Lower leg skin (tissue), 4 donors: ENCODE data around the gene SLC1A1. TPM values are rescaled to one million over a fixed set of nuclear protein-coding genes. Genes with fewer than 3 reads are reported as not detected.
"Not testable (repeated sequence)": the region's sequence is repeated elsewhere in the genome, so short reads cannot be mapped to it uniquely, and the experiment has no call there.

ENCODE experiments used
- DNase-seq, 2 donors: peaks; one replicate each; pipeline ENCODE4 v3.0.0-alpha.2; 2019; ENCODE audit warnings: low spot score in 2 of 2
- H3K4me3 ChIP-seq: fragments of 200-600 bp; sonication (generic); 2 replicates; pipeline ENCODE4 v1.5.1; 2017; ENCODE audit warnings: mild to moderate bottlenecking, low read depth; ENCODE audit not compliant: poor library complexity, severe bottlenecking
- POLR2A ChIP-seq, 2 donors: fragments of 450-650 bp; IDR thresholded peaks; one replicate each; pipeline ENCODE4 v1.6.1; 2016 to 2017; ENCODE audit warnings: antibody characterized with exemption in 2 of 2, mild to moderate bottlenecking in 1 of 2, moderate library complexity in 1 of 2
- WGBS, 2 donors: methylation state at CpG; one replicate each; pipeline ENCODE4 v1.1.5; 2018; 5-methylcytosine and 5-hydroxymethylcytosine counted together
- intact Hi-C: fragments of 100-400 bp; cut with DNase I; formaldehyde crosslinking; loops from one replicate; pipeline ENCODE4 v1.15.0; 2023; ENCODE audit warnings: low total_unique reads
- total RNA-seq, 4 donors: library from RNA; depleted of rRNA; stranded (reverse); fragments of >200 nt; gene quantifications; one replicate each; pipeline ENCODE4 v1.1.0, GENCODE V29; 2016
- TF ChIP-seq, protein P1 (sequence below), 3 donors: fragments of 450-650 bp; IDR thresholded peaks; one replicate each; pipeline ENCODE4 v1.5.1; 2016; ENCODE audit warnings: antibody characterized with exemption in 3 of 3, mild to moderate bottlenecking in 3 of 3, moderate library complexity in 2 of 3

The SLC1A1 gene
- total RNA-seq, 4 donors from 2014 or later = 1.1 to 2.2 (median 2.0) TPM

DNA sequence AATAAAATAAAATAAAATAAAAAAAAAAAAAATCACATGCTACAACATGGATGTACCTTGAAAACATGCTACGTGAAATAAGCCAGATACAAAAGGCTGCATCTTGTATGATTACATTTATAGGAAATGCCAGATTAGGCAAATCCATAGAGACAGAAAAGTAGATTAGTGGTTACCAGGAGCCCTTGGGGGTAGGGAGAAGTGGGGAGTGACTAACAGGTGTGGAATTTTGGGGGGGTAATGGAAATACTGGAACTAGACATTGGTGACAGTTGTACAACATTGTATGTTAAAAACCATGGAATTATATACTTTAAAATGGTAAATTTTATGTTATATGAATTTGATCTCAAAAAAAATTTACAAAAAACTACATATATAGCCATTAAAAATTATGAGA lies 47.3 kb downstream of the SLC1A1 start:
- 88 to 100% methylated on average over 1 of the region's 1 CpG for WGBS, 2 donors
- H3K4me3 ChIP-seq = no peak overlapping the region
- no peak for DNase-seq
- intact Hi-C loops = no loop called here
- TF ChIP-seq POLR2A (IDR thresholded peaks at IDR 0.05) = no peak
- TF ChIP-seq, protein P1, sequence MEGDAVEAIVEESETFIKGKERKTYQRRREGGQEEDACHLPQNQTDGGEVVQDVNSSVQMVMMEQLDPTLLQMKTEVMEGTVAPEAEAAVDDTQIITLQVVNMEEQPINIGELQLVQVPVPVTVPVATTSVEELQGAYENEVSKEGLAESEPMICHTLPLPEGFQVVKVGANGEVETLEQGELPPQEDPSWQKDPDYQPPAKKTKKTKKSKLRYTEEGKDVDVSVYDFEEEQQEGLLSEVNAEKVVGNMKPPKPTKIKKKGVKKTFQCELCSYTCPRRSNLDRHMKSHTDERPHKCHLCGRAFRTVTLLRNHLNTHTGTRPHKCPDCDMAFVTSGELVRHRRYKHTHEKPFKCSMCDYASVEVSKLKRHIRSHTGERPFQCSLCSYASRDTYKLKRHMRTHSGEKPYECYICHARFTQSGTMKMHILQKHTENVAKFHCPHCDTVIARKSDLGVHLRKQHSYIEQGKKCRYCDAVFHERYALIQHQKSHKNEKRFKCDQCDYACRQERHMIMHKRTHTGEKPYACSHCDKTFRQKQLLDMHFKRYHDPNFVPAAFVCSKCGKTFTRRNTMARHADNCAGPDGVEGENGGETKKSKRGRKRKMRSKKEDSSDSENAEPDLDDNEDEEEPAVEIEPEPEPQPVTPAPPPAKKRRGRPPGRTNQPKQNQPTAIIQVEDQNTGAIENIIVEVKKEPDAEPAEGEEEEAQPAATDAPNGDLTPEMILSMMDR (IDR thresholded peaks at IDR 0.05) = no peak

DNA sequence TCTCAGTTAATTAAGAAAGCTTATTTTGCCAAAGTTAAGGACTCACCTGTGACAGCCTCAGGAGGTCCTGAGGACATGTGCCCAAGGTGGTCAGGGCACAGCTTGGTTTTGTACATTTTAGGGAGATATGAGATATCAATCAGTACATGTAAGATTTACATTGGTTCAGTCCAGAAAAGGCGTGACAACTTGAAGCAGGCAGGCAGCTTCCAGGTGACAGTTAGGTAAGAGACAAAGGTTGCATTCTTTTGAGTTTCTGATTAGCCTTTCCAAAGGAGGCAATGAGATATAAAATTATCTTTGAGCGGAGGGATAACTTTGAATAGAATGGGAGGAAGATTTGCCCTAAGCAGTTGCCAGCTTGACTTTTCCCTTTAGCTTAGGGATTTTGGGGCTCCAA lies 47.8 kb downstream of the SLC1A1 start:
- H3K4me3 ChIP-seq = no peak overlapping the region
- DNase-seq = no peak
- 75 to 83% methylated on average over 2 of the region's 2 CpGs for WGBS, 2 donors
- TF ChIP-seq, protein P1 (IDR thresholded peaks at IDR 0.05) = no peak
- no peak for TF ChIP-seq POLR2A (IDR thresholded peaks at IDR 0.05)
- intact Hi-C loops = no loop called here

DNA sequence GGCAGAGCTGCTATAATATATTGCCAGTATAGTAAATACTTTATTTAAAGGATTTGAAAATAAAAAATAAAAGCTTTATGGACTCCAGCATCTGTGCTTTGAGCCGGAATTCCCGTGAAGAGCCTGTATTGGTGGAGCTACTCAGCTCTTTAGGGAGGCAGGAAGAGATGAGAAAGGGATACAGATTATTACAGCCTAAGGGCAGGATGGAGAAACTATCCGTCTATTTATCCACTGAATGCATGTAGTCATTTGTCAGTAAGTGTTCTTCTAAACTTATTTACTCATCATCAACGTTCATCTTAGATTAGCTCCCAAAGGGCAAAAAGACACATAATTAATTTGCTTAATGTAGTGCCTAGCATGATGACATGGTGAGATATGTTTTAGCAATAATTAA lies 48.4 kb downstream of the SLC1A1 start:
- 46 to 57% methylated on average over 4 of the region's 4 CpGs for WGBS, 2 donors
- intact Hi-C loops = no loop called here
- TF ChIP-seq, protein P1 (IDR thresholded peaks at IDR 0.05) = no peak
- TF ChIP-seq POLR2A (IDR thresholded peaks at IDR 0.05) = no peak
- DNase-seq = no peak
- no peak overlapping the region for H3K4me3 ChIP-seq

GRCh38 chr9:4540425-4540824 lies 50.2 kb downstream of the SLC1A1 start:
- TF ChIP-seq, protein P1 (IDR thresholded peaks at IDR 0.05) = no peak
- no peak for TF ChIP-seq POLR2A (IDR thresholded peaks at IDR 0.05)
- no peak overlapping the region for H3K4me3 ChIP-seq
- no peak for DNase-seq
- 93 to 95% methylated on average over 8 of the region's 8 CpGs for WGBS, 2 donors
- intact Hi-C loops = no loop called here

DNA sequence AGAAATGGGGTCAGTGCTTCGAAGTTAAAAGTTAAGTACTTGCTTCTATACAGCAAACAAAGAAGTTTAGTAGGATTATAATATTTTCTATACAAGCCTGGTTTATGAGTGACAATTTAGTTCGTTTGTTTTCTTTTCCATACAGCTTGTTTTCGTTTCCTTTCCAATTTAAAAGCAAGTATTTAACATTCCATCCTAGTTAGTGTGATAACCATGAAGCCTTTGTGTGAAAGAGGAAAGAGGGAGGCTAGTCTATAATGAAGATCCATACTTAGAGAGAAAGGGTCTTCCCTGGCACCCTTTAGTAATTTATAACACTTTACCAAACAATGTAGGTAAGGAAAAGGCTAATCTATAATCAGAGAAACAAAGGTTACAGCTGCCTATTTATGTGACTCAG lies 51.0 kb downstream of the SLC1A1 start:
- no peak for TF ChIP-seq POLR2A (IDR thresholded peaks at IDR 0.05)
- TF ChIP-seq, protein P1 (IDR thresholded peaks at IDR 0.05) = no peak
- 55 to 84% methylated on average over 3 of the region's 3 CpGs for WGBS, 2 donors
- no peak for DNase-seq
- intact Hi-C loops = no loop called here
- H3K4me3 ChIP-seq = no peak overlapping the region

DNA sequence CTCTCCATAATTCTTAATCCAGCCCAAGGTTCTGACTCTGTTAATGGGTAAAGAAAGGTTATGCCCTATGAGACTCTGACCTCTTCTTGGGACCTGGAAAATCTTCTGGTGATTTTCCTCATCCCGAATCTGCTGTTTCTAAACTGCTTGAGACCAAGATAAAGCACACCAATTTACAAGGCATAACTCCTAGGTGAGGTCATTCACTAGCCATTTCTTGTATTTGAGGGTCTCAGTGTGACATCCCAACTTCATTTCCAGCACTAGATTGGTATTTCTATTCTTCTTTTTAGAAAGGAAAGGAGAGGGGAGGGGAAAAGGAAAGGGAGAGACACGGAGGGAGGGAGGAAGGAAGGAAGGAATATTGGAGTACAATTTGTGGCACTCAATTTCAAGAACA lies 51.6 kb downstream of the SLC1A1 start:
- no peak overlapping the region for H3K4me3 ChIP-seq
- DNase-seq = no peak
- TF ChIP-seq, protein P1 (IDR thresholded peaks at IDR 0.05) = no peak
- TF ChIP-seq POLR2A (IDR thresholded peaks at IDR 0.05) = no peak
- WGBS, 2 donors = 55 to 58% methylated on average over 2 of the region's 2 CpGs
- intact Hi-C loops = no loop called here

GRCh38 chr9:4544714-4545113 lies 54.4 kb downstream of the SLC1A1 start:
- WGBS, 2 donors = 74 to 79% methylated on average over 5 of the region's 5 CpGs
- H3K4me3 ChIP-seq, intact Hi-C loops, DNase-seq: not testable (repeated sequence)
